Ishikawa (cell line): Measurements from ENCODE around the gene DHCR7.

Source experiments
- CEBPB ChIP-seq: IDR thresholded peaks from 2 replicates; pipeline ENCODE4 v1.6.1; 2012
- EP300 ChIP-seq: IDR thresholded peaks from 2 replicates; pipeline ENCODE4 v1.6.1; 2012; ENCODE audit warnings: borderline replicate concordance
- MAX ChIP-seq: IDR thresholded peaks from 2 replicates; pipeline ENCODE4 v1.6.1; 2012
- TAF1 ChIP-seq: IDR thresholded peaks from 2 replicates; pipeline ENCODE4 v1.6.1; 2012; ENCODE audit warnings: low read depth, mild to moderate bottlenecking
- ZBTB7A ChIP-seq: IDR thresholded peaks from 2 replicates; pipeline ENCODE4 v1.6.1; 2012; ENCODE audit warnings: low read depth

GRCh38 chr11:71456294-71456693, 8.1 kb upstream of the DHCR7 start:
- TF ChIP-seq MAX, result no peak
- TF ChIP-seq TAF1, result no peak
- no peak for TF ChIP-seq EP300
- no peak for TF ChIP-seq ZBTB7A
- no peak for TF ChIP-seq CEBPB
